SK-N-SH treated with all-trans-retinoic acid at 6 μM for 48 hours (cell line): Measurements from ENCODE around the gene FAR1.

ENCODE experiments used
- ZFP3 ChIP-seq: fragments of 250-450 bp; sonication (Bioruptor Pico); IDR thresholded peaks from 2 replicates; pipeline ENCODE4 v1.5.0; 2020; ENCODE audit warnings: mild to moderate bottlenecking, moderate library complexity
- ZFP30 ChIP-seq: fragments of 450-650 bp; formaldehyde crosslinking; IDR thresholded peaks from 2 replicates; pipeline ENCODE4 v1.5.0; 2022; ENCODE audit warnings: mild to moderate bottlenecking, moderate library complexity

DNA sequence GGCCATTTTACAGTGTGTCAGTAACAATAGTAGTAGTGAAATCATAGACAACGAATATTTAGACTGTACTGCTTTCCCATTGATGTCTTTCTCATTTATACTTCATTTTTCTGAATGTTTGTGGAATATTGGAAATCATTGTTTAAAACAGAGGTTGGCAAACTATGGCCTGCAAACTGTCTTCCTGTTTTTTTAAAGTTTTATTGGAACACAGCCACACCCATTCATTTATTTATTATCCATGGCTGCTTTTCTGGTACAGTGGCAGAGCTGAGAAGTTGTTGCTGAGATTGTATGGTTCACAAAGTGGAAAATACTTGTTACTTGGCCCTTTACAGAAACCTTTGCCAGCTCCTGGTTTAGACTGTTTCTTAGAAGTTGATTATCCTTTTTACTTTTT, 13.7 kb downstream of the FAR1 start:
- TF ChIP-seq ZFP30 (CRISPR knock-in tag) = no peak
- no peak for TF ChIP-seq ZFP3
